ENCODE results near the gene C3.

C3 gene

DNA sequence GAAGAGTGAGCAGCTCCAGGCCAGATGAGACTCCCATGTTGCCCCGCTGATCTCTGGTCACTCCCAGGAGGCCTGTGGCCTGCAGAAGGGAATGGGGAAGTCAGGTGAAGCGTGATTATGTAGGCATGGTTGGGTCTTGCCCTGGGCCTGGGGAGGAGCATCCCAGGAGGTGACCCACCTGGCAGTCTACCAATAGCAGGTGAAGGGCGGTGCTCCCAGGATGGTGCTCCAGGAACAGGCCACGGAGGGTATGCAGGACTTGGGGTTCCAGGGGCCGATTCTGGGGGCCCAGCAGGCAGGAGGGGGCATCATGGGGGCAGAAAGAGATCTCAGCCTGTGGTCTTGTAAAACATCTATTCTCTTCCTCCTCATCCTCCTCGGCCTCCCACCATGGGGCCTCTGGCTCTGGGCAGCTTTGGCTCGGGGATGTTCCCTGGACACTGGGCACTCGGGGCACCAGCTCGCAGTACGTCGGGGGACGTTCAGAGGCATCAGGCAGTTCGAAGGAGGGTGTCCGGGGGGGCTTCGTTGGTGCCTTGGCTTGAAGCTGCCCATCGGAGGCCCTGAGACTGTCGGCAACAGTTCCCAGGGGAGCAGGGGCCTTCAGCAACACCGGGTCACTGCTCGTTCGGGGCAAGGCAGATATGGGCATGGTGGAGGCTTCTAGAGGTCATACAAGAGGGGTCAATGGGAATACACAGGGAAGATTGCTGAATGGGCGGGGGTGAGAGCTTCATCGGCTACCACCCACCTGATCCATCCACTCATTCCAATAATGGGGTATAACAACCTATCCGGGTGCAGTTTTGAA, 34.4 kb upstream of the C3 start:
- H3K27me3 ChIP-seq (ENCODE audit: insufficient read depth, low read length, poor library complexity): no peaks in the 10 kb centered on the region
- H3K36me3 ChIP-seq (ENCODE audit: insufficient read depth, low read length): peaks cover 12% of the 10 kb centered on the region
- peaks cover 16% of the 10 kb centered on the region for H3K4me1 ChIP-seq (ENCODE audit: insufficient read depth, low read length)
- no peak for TF ChIP-seq CTCF (IDR thresholded peaks at IDR 0.05; ENCODE audit: borderline replicate concordance, extremely low read depth, low read length, poor library complexity, severe bottlenecking)
- no peak for TF ChIP-seq EZH2 (IDR thresholded peaks at IDR 0.05; ENCODE audit: borderline replicate concordance, low read depth, low read length, severe bottlenecking)
- H3K79me2 ChIP-seq (ENCODE audit: insufficient read depth, low read length): no peaks in the 10 kb centered on the region
- no peak overlapping the region for H2AFZ ChIP-seq (ENCODE audit: low read depth, low read length)
- no peak overlapping the region for H3K4me2 ChIP-seq (ENCODE audit: insufficient read depth, low read length)
- H3K4me3 ChIP-seq (ENCODE audit: low read depth in 1 of 2, low read length in 2 of 2): no peak overlapping the region
- no peaks in the 10 kb centered on the region for H4K20me1 ChIP-seq (ENCODE audit: insufficient read depth, low read length)
- no peak overlapping the region for H3K9ac ChIP-seq (ENCODE audit: low read depth, low read length)
- DNase-seq (no peak), ATAC-seq (ENCODE audit: insufficient read depth, low read depth) (no peak)
- H3K27ac ChIP-seq (ENCODE audit: low read length): no peak overlapping the region
- H3K9me3 ChIP-seq (ENCODE audit: insufficient read depth, low read length, severe bottlenecking): no peaks in the 10 kb centered on the region

GRCh38 chr19:6754136-6754535, 33.7 kb upstream of the C3 start:
- Histone ChIP-seq H3K4me1 (ENCODE audit: insufficient read depth, low read length) (peaks cover 16% of the 10 kb centered on the region), H3K4me3 (ENCODE audit: low read depth in 1 of 2, low read length in 2 of 2) (peak overlapping the region in 1 of 2 experiments; percentile 60; a peak in 2 of 4 replicates), H4K20me1 (ENCODE audit: insufficient read depth, low read length) (no peaks in the 10 kb centered on the region), H3K36me3 (ENCODE audit: insufficient read depth, low read length) (peaks cover 12% of the 10 kb centered on the region), H3K4me2 (ENCODE audit: insufficient read depth, low read length) (peak overlapping the region; percentile 89), H3K27ac (ENCODE audit: low read length) (no peak overlapping the region), H3K9me3 (ENCODE audit: insufficient read depth, low read length, severe bottlenecking) (no peaks in the 10 kb centered on the region), H3K9ac (ENCODE audit: low read depth, low read length) (peak overlapping the region; percentile 17; the same call in 1 of the 2 replicates), H3K79me2 (ENCODE audit: insufficient read depth, low read length) (no peaks in the 10 kb centered on the region), H2AFZ (ENCODE audit: low read depth, low read length) (no peak overlapping the region), H3K27me3 (ENCODE audit: insufficient read depth, low read length, poor library complexity) (no peaks in the 10 kb centered on the region)
- TF ChIP-seq EZH2 (IDR thresholded peaks at IDR 0.05; ENCODE audit: borderline replicate concordance, low read depth, low read length, severe bottlenecking) (no peak), CTCF (IDR thresholded peaks at IDR 0.05; ENCODE audit: borderline replicate concordance, extremely low read depth, low read length, poor library complexity, severe bottlenecking) (no peak)
- ATAC-seq (ENCODE audit: insufficient read depth, low read depth): no peak
- DNase-seq: no peak

DNA sequence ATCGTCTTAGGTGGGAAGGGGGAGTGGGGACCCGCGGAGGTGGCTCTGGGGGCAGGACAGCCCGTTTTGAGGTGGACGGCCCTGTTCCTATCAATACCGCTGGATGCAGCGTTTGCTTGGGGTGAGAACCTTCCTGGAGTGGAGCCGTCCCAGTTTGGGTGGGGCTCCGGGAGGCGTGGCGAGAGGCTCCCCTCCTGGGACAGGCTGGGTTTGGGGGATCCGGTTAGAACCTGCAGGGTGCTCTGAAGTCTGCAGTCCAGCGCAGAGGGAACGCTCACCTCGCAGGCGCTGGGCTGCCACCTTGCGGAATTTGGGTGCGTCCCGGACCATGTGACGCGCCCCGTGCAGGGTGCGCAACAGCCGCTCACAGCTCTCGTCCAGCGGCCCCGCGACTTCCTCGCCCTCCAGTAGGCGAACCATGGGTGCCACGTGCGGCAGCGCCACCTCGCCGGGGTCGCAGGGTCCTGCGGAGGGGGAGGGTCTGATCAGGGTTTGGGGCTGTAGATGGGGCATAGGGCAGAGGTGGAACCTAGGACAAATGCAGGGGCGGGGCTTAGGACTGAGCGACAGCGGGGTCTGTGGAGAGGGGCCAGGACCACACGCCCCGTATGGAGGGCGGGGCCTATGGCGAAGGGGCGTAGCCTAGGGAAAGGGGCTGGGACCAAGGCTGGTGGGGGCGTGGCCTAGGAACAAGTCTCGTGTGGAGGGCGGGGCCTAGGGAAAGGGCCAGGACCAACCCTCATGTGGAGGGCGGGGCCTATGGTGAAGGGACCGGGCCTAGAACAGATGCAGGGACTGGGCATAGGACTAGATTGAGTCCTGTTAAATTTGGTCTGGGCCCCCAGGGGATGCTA, 33.0 kb upstream of the C3 start:
- Histone ChIP-seq H3K36me3 (ENCODE audit: insufficient read depth, low read length) (peaks cover 12% of the 10 kb centered on the region), H3K4me2 (ENCODE audit: insufficient read depth, low read length) (peak overlapping the region; percentile 89), H3K4me1 (ENCODE audit: insufficient read depth, low read length) (peaks cover 16% of the 10 kb centered on the region), H3K9ac (ENCODE audit: low read depth, low read length) (peak overlapping the region; percentile 49), H3K79me2 (ENCODE audit: insufficient read depth, low read length) (no peaks in the 10 kb centered on the region), H3K9me3 (ENCODE audit: insufficient read depth, low read length, severe bottlenecking) (no peaks in the 10 kb centered on the region), H3K27me3 (ENCODE audit: insufficient read depth, low read length, poor library complexity) (no peaks in the 10 kb centered on the region), H4K20me1 (ENCODE audit: insufficient read depth, low read length) (no peaks in the 10 kb centered on the region), H3K4me3 (ENCODE audit: low read depth in 1 of 2, low read length in 2 of 2) (peak overlapping the region in 1 of 2 experiments; percentile 60; a peak in 3 of 4 replicates), H2AFZ (ENCODE audit: low read depth, low read length) (peak overlapping the region; percentile 88), H3K27ac (ENCODE audit: low read length) (peak overlapping the region; percentile 69)
- DNase-seq: peak; percentile 89
- TF ChIP-seq CTCF (IDR thresholded peaks at IDR 0.05; ENCODE audit: borderline replicate concordance, extremely low read depth, low read length, poor library complexity, severe bottlenecking) (peak; percentile 58), EZH2 (IDR thresholded peaks at IDR 0.05; ENCODE audit: borderline replicate concordance, low read depth, low read length, severe bottlenecking) (no peak)
- peak; percentile 90 for ATAC-seq (ENCODE audit: insufficient read depth, low read depth)

All from DND-41 (cell line).